Activated CD4-positive, alpha-beta T cell treated with anti-CD3 and anti-CD28 coated beads, Interleukin-2, amount 50 U/mL, for 1 hour (primary cell): ENCODE measurements around the gene SLC33A1.
"Not testable (repeated sequence)": the region's sequence is repeated elsewhere in the genome, so short reads cannot be mapped to it uniquely, and the experiment has no call there.

Source experiments
- DNase-seq: peaks from one replicate; pipeline ENCODE4 v3.0.0-alpha.2; 2020

Gene SLC33A1

GRCh38 chr3:155854141-155854940 is at the start of gene SLC33A1:
TSS of gene SLC33A1 (minus strand) at chr3:155854427. CDS start at chr3:155853997, 430 bp downstream.
- DNase-seq, result peak; percentile 98

- no peak for DNase-seq
Measured at GRCh38 chr3:155895379-155895900, 41.2 kb upstream of the SLC33A1 start.

- DNase-seq, result no peak
Measured at GRCh38 chr3:155891321-155891720, 37.1 kb upstream of the SLC33A1 start.

GRCh38 chr3:155890671-155891190 is 36.5 kb upstream of the SLC33A1 start:
- no peak for DNase-seq

GRCh38 chr3:155889952-155890351 is 35.7 kb upstream of the SLC33A1 start:
- no peak for DNase-seq

- no peak for DNase-seq
Measured at GRCh38 chr3:155889212-155889611, 35.0 kb upstream of the SLC33A1 start.

DNA sequence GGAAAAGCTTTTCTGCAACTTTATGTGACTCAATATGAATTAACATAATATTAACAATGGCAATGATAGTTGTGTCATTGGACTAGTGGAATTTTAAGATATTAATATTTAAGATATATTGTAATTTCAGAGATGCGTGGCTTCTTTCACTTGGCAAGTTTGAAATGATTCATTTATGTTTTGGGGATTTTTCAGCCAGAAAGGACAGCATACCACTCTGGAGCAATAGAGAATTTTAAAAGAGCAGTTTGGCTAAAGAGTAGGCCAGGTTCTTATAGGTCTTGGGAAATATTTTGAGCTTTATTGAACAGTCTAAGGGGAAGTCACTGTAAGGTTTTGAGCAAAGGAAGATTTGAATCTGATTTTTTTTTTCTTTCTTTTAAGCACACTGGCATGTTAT is 32.7 kb upstream of the SLC33A1 start:
- no peak for DNase-seq

GRCh38 chr3:155886348-155886747 is 32.1 kb upstream of the SLC33A1 start:
- not testable (repeated sequence) for DNase-seq

GRCh38 chr3:155885292-155885691 is 31.1 kb upstream of the SLC33A1 start:
- DNase-seq, result no peak

DNA sequence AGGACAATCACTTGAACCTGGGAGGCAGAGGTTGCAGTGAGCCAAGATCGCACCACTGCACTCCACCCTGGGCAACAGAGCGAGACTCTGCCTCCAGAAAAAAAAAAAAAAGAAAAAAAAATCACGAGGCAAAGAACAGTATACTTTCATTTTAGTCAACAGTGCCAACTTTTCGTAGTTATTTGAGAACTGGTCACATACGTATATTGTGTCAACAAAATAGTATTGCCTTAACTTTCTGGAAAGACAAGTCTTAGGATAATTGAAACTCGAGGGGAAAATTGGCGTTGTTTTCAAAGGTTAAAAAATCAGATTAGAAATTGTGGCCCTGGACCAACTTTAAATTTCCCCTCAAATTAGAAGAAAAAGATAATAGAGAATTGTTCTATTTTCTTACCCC is 30.1 kb upstream of the SLC33A1 start:
- no peak for DNase-seq

DNA sequence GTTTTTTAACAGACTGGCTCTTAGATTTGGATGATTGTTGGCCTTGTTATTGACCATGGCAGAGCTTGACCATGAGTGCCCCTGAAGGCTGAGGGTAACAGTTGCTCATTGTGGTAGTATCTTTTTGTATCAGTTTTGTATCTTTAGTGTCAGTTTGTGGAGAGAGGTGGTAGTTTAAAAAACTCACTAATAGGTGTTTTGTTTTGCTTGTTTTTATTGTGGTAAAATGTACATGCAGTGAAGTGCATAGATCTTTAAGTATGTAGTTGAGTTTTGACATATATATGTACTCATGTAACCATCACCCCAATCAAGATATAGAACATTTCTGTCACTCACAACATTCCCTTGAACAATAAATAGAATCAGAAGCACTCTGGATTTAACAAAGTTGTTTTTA is 26.1 kb upstream of the SLC33A1 start:
- no peak for DNase-seq

DNA sequence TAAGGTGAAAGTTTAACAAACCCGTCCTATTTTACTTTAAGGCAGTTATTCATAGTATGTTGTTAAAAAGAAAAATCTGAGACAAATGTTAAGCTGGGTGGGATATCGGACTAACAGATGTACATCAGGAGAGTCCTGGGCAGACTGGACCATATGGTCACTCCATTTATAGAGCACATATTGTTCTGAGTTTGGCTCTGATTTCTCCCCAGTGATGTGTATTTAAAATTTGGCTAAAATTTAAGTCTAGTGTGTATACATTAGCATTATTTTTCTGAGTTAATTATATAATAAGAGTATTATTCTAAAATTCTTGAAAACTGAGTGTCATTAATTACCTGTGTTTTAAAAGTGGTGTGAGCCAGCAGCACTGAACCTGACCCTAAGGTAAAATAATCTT is 22.3 kb upstream of the SLC33A1 start:
- DNase-seq, result no peak

DNA sequence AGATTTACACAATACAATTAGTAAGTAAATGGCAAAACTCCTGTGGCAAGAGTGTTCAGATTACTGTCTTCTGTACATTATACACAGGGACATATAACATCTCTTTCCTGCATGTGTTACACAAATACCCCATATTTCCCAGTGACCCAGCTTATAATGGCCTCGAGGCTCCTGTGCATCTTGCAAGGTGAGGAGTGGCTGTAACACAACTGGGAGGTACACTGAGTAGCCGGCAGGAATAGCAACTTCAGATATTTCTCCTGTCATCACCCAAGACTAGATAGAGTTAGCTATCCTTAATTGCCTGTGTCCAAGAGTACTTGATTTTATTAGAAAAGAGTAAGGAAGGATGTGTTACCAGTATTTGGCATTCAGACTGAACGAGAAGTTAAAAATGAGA is 21.8 kb upstream of the SLC33A1 start:
- no peak for DNase-seq

DNA sequence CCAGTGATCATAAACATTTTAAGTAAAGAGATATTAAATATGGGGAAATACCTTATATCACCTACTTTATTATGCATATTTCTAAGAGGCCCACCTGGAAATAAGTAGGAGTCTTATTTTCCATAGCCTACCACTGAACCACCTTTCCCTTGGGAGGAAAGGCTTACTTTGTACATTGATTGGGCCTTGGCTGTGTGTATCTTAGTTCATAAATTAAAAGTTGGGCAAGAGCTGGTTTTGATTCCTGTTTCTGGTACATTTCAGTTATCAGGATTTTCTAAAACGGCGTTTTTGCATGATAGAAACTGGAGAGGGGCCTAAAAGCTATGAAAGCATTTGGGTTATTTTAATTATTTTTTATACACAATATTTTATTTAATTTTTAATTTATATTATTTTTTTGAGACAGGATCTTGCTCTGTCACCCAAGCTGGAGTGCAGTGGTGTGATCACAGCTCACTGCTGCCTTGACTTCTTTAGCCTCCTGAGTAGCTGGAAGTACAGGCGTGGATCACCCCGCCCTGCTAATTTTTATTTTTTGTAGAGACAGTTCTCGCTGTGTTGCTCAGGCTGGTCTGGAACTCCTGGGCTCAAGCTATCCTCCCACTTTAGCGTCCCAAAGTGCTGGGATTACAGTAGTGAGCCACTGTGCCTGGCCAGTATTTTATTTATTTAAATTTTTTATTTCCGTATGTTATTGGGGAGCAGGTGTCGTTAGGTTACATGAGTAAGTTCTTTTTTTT is 18.8 kb upstream of the SLC33A1 start:
- DNase-seq, result no peak

- DNase-seq, result no peak
Measured at GRCh38 chr3:155871746-155872158, 17.5 kb upstream of the SLC33A1 start.

DNA sequence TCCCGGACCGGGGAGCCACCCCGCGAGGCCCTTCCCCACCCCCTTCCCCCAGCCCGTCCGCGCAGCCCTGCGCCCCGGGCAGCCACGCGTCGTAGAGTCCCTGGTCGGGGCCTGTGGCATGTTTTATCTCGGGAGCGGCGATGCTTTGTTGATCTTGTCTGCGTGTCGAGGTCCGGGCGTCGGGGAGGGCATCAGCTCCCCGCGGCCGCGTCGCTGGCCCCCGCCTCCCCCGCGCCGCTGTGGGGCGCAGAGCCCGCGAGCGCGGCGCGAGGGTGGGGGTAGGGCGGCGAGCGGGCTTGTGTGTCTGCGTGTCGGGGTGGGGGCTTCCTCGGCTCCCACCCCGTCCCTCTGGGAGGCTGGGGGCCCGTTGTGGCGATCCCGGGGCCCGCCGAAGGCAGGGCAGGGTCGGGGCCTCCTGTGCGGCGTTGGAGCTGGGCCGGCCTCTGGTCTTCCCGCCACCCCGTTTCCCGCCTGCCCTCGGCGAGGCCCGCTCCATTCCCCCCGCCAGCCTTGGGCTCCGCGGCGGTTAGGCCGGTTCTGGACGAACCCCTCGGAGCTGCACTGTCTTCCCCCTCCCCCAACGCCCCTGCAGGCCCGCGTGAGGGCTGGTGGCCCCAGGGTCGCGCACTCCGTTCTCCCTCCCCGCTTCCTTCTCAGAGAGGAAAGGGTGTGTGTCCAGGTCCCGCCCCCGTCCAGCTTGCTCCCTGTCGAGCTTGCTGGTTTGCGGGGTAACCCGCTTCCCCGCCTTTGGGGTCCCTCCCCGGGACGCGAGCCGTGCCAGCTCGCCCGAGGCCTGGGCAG is 16.9 kb upstream of the SLC33A1 start:
- peak; percentile 19 for DNase-seq

DNA sequence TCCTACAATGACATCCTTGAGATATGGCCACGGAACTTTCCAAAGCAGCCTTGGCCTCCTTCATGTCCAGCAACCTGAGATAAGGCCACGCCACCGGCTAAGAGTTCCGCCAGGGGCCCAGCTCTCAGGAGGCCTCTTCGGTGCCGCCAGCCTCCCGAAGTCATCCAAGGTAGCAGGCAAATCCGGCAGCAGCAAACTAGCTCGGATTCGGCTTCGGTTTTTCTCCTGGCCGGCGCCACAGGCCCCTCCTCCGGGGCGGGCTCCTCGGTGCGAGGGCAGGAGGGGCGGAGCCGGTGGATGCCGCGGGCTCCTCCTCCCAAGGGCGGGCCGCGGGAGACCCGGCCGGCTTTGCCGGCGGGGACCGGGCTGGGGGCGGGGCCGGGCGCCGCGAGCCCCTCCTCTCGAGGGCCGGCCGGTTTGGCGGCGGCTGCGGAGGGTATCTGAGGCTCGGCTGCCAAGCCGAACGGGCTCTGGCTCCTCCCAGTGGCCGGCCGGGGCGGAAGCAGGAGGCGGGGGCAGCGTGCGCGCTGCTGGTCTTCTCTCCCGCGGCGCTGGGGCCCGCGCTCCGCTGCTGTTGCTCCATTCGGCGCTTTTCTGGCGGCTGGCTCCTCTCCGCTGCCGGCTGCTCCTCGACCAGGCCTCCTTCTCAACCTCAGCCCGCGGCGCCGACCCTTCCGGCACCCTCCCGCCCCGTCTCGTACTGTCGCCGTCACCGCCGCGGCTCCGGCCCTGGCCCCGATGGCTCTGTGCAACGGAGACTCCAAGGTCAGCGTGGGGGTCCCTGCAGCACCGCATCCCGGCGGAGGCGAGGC is 16.1 kb upstream of the SLC33A1 start, which contains the start of gene GMPS:
GMPS (plus strand) TSS at position 518 of the 812 bp plus-strand sequence; CDS start at position 739, 221 bp downstream.
- DNase-seq, result peak; percentile 93

DNA sequence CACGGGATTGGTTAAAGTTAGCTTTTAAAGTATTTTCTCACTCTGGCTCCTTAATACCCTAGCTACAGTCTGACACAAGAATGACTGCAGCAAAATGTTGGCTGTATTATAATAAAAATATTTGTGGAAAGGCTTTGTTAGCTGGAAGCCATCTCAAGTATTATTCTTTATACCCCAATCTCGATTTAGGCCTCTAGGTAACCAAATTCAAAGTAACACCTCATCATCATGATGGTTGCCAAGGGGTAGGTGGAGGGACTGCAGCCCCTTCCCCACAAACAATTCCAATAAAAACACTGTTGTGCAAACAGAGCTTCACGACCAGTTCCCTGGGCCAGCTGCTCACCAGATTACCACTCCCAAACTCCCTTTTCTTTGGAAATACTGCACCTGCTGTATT is 15.5 kb upstream of the SLC33A1 start:
- no peak for DNase-seq

DNA sequence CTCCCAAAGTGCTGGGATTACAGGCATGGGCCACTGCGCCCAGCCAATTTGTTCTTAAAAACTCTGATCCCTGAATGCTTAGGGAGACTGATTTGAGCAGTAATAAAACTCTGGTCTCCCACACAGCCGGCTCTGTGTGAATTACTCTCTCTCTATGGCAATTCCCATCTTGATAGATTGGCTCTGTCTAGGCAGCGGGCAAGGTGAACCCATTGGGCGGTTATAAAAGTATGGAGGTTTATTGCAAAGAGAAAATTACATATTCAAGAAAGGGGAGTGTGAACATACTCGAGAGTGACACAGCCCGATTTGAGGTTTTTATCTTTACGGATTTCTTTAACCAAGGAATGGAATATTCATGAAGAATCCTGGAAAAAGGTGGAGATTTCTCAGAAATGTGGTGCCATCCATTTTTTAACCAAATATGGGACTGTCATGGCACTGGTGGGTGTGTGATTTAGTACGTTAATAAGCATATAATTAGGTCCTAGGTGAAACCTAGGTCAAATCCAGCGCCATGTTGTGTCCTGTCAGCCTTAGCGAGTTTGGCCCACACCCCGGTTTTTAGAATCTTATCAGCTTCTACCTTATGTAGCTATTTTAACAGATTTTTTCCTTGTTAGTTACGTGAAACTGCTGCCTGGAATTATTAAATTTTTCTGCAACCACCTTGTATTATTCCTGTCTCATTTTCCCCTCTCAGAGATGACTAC is 9.0 kb upstream of the SLC33A1 start:
- no peak for DNase-seq

DNA sequence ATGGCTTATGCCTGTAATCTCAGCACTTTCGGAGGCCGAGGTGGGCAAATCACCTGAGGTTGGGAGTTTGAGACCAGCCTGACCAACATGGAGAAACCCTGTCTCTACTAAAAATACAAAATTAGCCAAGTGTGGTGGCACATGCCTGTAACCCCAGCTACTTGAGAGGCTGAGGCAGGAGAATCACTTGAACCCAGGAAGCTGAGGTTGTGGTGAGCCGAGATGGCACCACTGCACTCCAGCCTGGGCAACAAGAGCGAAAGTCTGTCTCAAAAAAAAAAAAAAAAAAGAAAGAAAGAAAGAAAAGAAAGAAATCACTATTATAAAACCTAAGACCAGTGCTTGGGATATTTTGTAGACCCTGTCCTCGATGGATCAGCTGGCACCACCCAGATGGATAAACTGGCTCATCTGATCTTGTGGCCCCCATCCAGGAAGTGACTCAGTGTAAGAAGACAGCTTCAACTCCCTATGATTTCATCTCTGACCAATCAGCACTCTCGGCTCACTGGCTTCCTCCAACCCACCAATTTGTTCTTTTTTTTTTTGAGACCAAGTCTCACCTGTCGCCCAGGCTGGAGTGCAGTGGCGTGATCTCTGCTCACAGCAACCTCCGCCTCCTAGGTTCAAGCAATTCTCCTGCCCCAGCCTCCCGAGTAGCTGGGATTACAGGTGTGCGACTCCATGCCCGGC is 8.2 kb upstream of the SLC33A1 start:
- DNase-seq, result peak; percentile 39
